Neural cell (in vitro differentiated cells): ENCODE results near the gene GSK3A.

Experiments used
- CTCF ChIP-seq: fragments of 450-650 bp; IDR thresholded peaks from 2 replicates; pipeline ENCODE4 v1.5.1; 2014; ENCODE audit warnings: antibody characterized with exemption, mild to moderate bottlenecking, moderate library complexity; ENCODE audit not compliant: poor library complexity, severe bottlenecking
- RAD21 ChIP-seq: fragments of 450-650 bp; conservative IDR thresholded peaks from 2 replicates; pipeline ENCODE4 v1.6.1; 2014; ENCODE audit warnings: antibody characterized with exemption, mild to moderate bottlenecking, moderate library complexity

- no peak for TF ChIP-seq CTCF
- no peak for TF ChIP-seq RAD21
These were observed 10.2 kb upstream of the GSK3A start for GRCh38 chr19:42252365-42253244.
